GM23338 (cell line): ENCODE results near the gene COL18A1. TPM values are rescaled to one million over a fixed set of nuclear protein-coding genes. Genes with fewer than 3 reads are reported as not detected.

Experiments used
- ATAC-seq: fragments of 200-7000 bp; cut with Tn5 transposase; 3 replicates; pipeline ENCODE4 v1.9.1; 2020
- DNase-seq: peaks from one replicate; pipeline ENCODE4 v3.0.0-alpha.2; 2015; ENCODE audit warnings: low spot score
- H2AFZ ChIP-seq: fragments of 200-600 bp; sonication (generic); 2 replicates; pipeline ENCODE4 v1.8.0; 2016; ENCODE audit warnings: antibody characterized with exemption, mild to moderate bottlenecking, moderate library complexity
- H3F3A ChIP-seq: fragments of 200-600 bp; sonication (generic); replicated peaks from 2 replicates; pipeline ENCODE4 v1.8.0; 2017; ENCODE audit warnings: antibody characterized with exemption, mixed run types, low read depth
- H3K27ac ChIP-seq: fragments of 200-600 bp; sonication (generic); 2 replicates; pipeline ENCODE4 v1.6.1; 2016; ENCODE audit warnings: low read depth
- H3K27me3 ChIP-seq: fragments of 200-600 bp; sonication (generic); 2 replicates; pipeline ENCODE4 v1.8.0; 2016; ENCODE audit warnings: mild to moderate bottlenecking, mixed run types, moderate library complexity; ENCODE audit not compliant: insufficient read depth
- H3K36me3 ChIP-seq: fragments of 200-600 bp; sonication (generic); 2 replicates; pipeline ENCODE4 v1.8.0; 2016; ENCODE audit warnings: mild to moderate bottlenecking; ENCODE audit not compliant: insufficient read depth
- H3K4me1 ChIP-seq: fragments of 200-600 bp; sonication (generic); 2 replicates; pipeline ENCODE4 v1.8.0; 2016; ENCODE audit warnings: mild to moderate bottlenecking, moderate library complexity; ENCODE audit not compliant: insufficient read depth
- H3K4me2 ChIP-seq: fragments of 200-600 bp; sonication (generic); 2 replicates; pipeline ENCODE4 v1.7.1; 2017; ENCODE audit warnings: mixed run types
- H3K4me3 ChIP-seq: fragments of 200-600 bp; sonication (generic); 2 replicates; pipeline ENCODE4 v1.6.1; 2016; ENCODE audit warnings: mixed run types
- H3K79me2 ChIP-seq: fragments of 200-600 bp; sonication (generic); replicated peaks from 2 replicates; pipeline ENCODE4 v1.8.0; 2017; ENCODE audit warnings: mild to moderate bottlenecking; ENCODE audit not compliant: insufficient read depth
- H3K9me2 ChIP-seq: fragments of 200-600 bp; sonication (generic); 2 replicates; pipeline ENCODE4 v1.8.0; 2017; ENCODE audit not compliant: insufficient read depth
- H4K20me1 ChIP-seq: fragments of 200-600 bp; sonication (generic); replicated peaks from 2 replicates; pipeline ENCODE4 v1.8.0; 2017; ENCODE audit warnings: mild to moderate bottlenecking; ENCODE audit not compliant: insufficient read depth
- H3K27ac Mint-ChIP-seq: 2 replicates; pipeline ENCODE4 v1.8.0; 2020; ENCODE audit warnings: inconsistent platforms, mild to moderate bottlenecking, moderate library complexity, mixed read lengths
- H3K27me3 Mint-ChIP-seq: 3 replicates; pipeline ENCODE4 v1.8.0; 2022; ENCODE audit warnings: low read depth, mild to moderate bottlenecking, moderate library complexity, mixed read lengths, inconsistent platforms; ENCODE audit not compliant: insufficient read depth, poor library complexity
- H3K36me3 Mint-ChIP-seq: 3 replicates; pipeline ENCODE4 v1.8.0; 2021; ENCODE audit warnings: low read depth, mild to moderate bottlenecking, inconsistent platforms, moderate library complexity, mixed read lengths
- H3K4me1 Mint-ChIP-seq: 3 replicates; pipeline ENCODE4 v1.8.0; 2020; ENCODE audit warnings: mild to moderate bottlenecking, inconsistent platforms, mixed read lengths
- H3K4me3 Mint-ChIP-seq: 3 replicates; pipeline ENCODE4 v1.8.0; 2021; ENCODE audit warnings: moderate library complexity, mild to moderate bottlenecking, inconsistent platforms, mixed read lengths
- H3K9me3 Mint-ChIP-seq: 3 replicates; pipeline ENCODE4 v1.8.0; 2020; ENCODE audit warnings: moderate library complexity, mild to moderate bottlenecking, inconsistent platforms, mixed read lengths
- CREB1 ChIP-seq: fragments of 250-450 bp; sonication (Bioruptor Pico); IDR thresholded peaks from 2 replicates; pipeline ENCODE4 v1.5.0; 2020; ENCODE audit warnings: low read depth, mild to moderate bottlenecking, moderate library complexity
- CTCF ChIP-seq, 2 experiments: fragments of 200-600 bp in 1 of 2; sonication (generic) in 1 of 2; conservative IDR thresholded peaks; 2 replicates each; pipeline versions ENCODE4 v1.5.1 to v1.6.1; 2016 to 2017; ENCODE audit warnings: antibody characterized with exemption in 2 of 2, low read depth in 2 of 2, mild to moderate bottlenecking in 2 of 2, moderate library complexity in 1 of 2
- EZH2 ChIP-seq: fragments of 200-600 bp; sonication (generic); IDR thresholded peaks from one replicate; pipeline ENCODE4 v1.8.0; 2017; ENCODE audit warnings: antibody characterized with exemption, mild to moderate bottlenecking, low read depth; ENCODE audit not compliant: unreplicated experiment
- EZH2phosphoT487 ChIP-seq: fragments of 200-600 bp; sonication (generic); IDR thresholded peaks from one replicate; pipeline ENCODE4 v1.8.1; 2018; ENCODE audit warnings: antibody characterized with exemption; ENCODE audit not compliant: unreplicated experiment
- JUNB ChIP-seq: IDR thresholded peaks from one replicate; pipeline ENCODE4 v1.6.1; 2016; ENCODE audit warnings: antibody characterized with exemption; ENCODE audit not compliant: unreplicated experiment
- NANOG ChIP-seq: IDR thresholded peaks from 2 replicates; pipeline ENCODE4 v1.6.1; 2016; ENCODE audit warnings: antibody characterized with exemption, borderline replicate concordance
- POLR2AphosphoS5 ChIP-seq: IDR thresholded peaks from 2 replicates; pipeline ENCODE4 v1.6.1; 2016; ENCODE audit warnings: antibody characterized with exemption, low read depth
- ZNF114 ChIP-seq: fragments of 250-450 bp; sonication (Bioruptor Pico); IDR thresholded peaks from 2 replicates; pipeline ENCODE4 v1.5.0; 2020; ENCODE audit warnings: mild to moderate bottlenecking, moderate library complexity
- ZNF331 ChIP-seq: fragments of 250-450 bp; sonication (Bioruptor Pico); IDR thresholded peaks from 2 replicates; pipeline ENCODE4 v1.5.0; 2020; ENCODE audit warnings: low read depth, mild to moderate bottlenecking, moderate library complexity
- ZNF462 ChIP-seq: fragments of 250-450 bp; sonication (Bioruptor Pico); IDR thresholded peaks from 2 replicates; pipeline ENCODE4 v1.5.0; 2020; ENCODE audit warnings: mild to moderate bottlenecking, moderate library complexity
- polyA plus RNA-seq: library from polyadenylated mRNA; unstranded; fragments of >200 nt; fragmentation: Nextera tagmentation; extraction: Ambion mirVana; gene quantifications from 2 replicates; pipeline ENCODE4 v1.2.1, GENCODE V29; 2016
- total RNA-seq: library from RNA; depleted of rRNA; stranded (reverse); fragments of >200 nt; shearing (Covaris generic); gene quantifications from 2 replicates; pipeline ENCODE4 v1.2.3, GENCODE V29; 2014

COL18A1 gene
- total and polyA plus RNA-seq, 2 experiments from 2014 or later: 38.4 to 430 TPM

- TF ChIP-seq ZNF331: no peak
- no peak for TF ChIP-seq JUNB
- no peak for TF ChIP-seq CTCF (conservative IDR thresholded peaks at IDR 0.05; ENCODE audit: low read depth in 2 of 2)
- no peak for TF ChIP-seq ZNF114 (CRISPR knock-in tag)
- TF ChIP-seq EZH2: no peak
- no peak for TF ChIP-seq CREB1 (CRISPR knock-in tag)
- Mint-ChIP-seq H3K36me3 (peaks cover 9% of the 10 kb centered on the region; the same call in 2 of the 3 replicates), H3K4me3 (no peak overlapping the region), H3K27ac (no peak overlapping the region), H3K9me3 (no peaks in the 10 kb centered on the region), H3K27me3 (peaks cover 3% of the 10 kb centered on the region), H3K4me1 (peaks cover 24% of the 10 kb centered on the region)
- Histone ChIP-seq H3K27me3 (no peaks in the 10 kb centered on the region), H3K27ac (no peak overlapping the region), H3K79me2 (peaks cover 99% of the 10 kb centered on the region), H3K9me2 (no peaks in the 10 kb centered on the region), H3K4me2 (no peak overlapping the region), H3K4me1 (peaks cover 9% of the 10 kb centered on the region), H3K36me3 (no peaks in the 10 kb centered on the region), H3K4me3 (no peak overlapping the region), H4K20me1 (peaks cover 23% of the 10 kb centered on the region), H3F3A (no peaks in the 10 kb centered on the region), H2AFZ (no peak overlapping the region)
- ATAC-seq (no peak), DNase-seq (no peak)
Observed at GRCh38 chr21:45423968-45424853, 19.2 kb downstream of the COL18A1 start.

- Histone ChIP-seq H3K4me3 (no peak overlapping the region), H3K27me3 (no peaks in the 10 kb centered on the region), H3K9me2 (no peaks in the 10 kb centered on the region), H3K4me2 (no peak overlapping the region), H3K36me3 (no peaks in the 10 kb centered on the region), H3K4me1 (peaks cover 9% of the 10 kb centered on the region), H4K20me1 (peaks cover 19% of the 10 kb centered on the region), H3K79me2 (peaks cover 99% of the 10 kb centered on the region), H3F3A (no peaks in the 10 kb centered on the region), H2AFZ (no peak overlapping the region), H3K27ac (peak overlapping the region; percentile 26; the same call in 1 of the 2 replicates)
- Mint-ChIP-seq H3K4me1 (peaks cover 31% of the 10 kb centered on the region), H3K4me3 (no peak overlapping the region), H3K27ac (no peak overlapping the region), H3K9me3 (no peaks in the 10 kb centered on the region), H3K36me3 (peaks cover 14% of the 10 kb centered on the region; the same call in 2 of the 3 replicates), H3K27me3 (peaks cover 3% of the 10 kb centered on the region)
- ATAC-seq (no peak), DNase-seq (no peak)
- no peak for TF ChIP-seq EZH2
- TF ChIP-seq CREB1 (CRISPR knock-in tag): no peak
- no peak for TF ChIP-seq NANOG
- no peak for TF ChIP-seq ZNF462 (CRISPR knock-in tag)
- no peak for TF ChIP-seq ZNF331
- no peak for TF ChIP-seq EZH2phosphoT487
- no peak for TF ChIP-seq POLR2AphosphoS5
Observed at GRCh38 chr21:45424854-45425795, 20.2 kb downstream of the COL18A1 start.
